ENCODE measurements around the gene CUX1. TPM values are rescaled to one million over a fixed set of nuclear protein-coding genes. Genes with fewer than 3 reads are reported as not detected.

The CUX1 gene
- total RNA-seq, 4 donors from 2014 or later, result 52.5 to 93.6 (median 63.7) TPM

DNA sequence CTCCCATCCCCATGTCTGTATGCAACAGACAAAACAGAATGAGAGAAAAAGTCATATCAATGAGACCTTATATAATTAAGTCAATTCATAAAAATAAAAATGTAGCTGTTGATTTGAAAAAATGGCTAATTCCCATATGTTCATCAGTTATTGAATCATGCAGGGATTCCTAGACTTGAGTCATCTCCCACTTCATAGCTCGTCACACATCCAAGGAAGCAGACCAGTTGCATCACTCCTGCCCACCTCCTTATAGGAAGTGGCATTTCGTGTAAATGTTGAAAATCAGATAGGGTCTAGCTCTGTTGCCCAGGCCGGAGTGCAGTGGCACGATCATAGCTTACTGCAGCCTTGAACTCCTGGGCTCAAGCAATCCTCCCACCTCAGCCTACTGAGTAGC lies 413.2 kb downstream of the CUX1 start:
- Histone ChIP-seq H3K27me3 (no peaks in the 10 kb centered on the region), H3K36me3 (peaks cover 32% of the 10 kb centered on the region), H3K27ac (no peak overlapping the region), H3K4me3 (no peak overlapping the region), H3K4me1 (no peaks in the 10 kb centered on the region), H3K9me3 (no peaks in the 10 kb centered on the region)
- TF ChIP-seq EP300 (IDR thresholded peaks at IDR 0.05) (no peak), POLR2A (IDR thresholded peaks at IDR 0.05) (no peak), POLR2AphosphoS5 (IDR thresholded peaks at IDR 0.05) (no peak)
- TF ChIP-seq, protein P1, sequence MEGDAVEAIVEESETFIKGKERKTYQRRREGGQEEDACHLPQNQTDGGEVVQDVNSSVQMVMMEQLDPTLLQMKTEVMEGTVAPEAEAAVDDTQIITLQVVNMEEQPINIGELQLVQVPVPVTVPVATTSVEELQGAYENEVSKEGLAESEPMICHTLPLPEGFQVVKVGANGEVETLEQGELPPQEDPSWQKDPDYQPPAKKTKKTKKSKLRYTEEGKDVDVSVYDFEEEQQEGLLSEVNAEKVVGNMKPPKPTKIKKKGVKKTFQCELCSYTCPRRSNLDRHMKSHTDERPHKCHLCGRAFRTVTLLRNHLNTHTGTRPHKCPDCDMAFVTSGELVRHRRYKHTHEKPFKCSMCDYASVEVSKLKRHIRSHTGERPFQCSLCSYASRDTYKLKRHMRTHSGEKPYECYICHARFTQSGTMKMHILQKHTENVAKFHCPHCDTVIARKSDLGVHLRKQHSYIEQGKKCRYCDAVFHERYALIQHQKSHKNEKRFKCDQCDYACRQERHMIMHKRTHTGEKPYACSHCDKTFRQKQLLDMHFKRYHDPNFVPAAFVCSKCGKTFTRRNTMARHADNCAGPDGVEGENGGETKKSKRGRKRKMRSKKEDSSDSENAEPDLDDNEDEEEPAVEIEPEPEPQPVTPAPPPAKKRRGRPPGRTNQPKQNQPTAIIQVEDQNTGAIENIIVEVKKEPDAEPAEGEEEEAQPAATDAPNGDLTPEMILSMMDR (IDR thresholded peaks at IDR 0.05), result no peak
- WGBS, result 90% methylated on average over 4 of the region's 4 CpGs
- no peak for DNase-seq (ENCODE audit: low spot score in 2 of 2)

DNA sequence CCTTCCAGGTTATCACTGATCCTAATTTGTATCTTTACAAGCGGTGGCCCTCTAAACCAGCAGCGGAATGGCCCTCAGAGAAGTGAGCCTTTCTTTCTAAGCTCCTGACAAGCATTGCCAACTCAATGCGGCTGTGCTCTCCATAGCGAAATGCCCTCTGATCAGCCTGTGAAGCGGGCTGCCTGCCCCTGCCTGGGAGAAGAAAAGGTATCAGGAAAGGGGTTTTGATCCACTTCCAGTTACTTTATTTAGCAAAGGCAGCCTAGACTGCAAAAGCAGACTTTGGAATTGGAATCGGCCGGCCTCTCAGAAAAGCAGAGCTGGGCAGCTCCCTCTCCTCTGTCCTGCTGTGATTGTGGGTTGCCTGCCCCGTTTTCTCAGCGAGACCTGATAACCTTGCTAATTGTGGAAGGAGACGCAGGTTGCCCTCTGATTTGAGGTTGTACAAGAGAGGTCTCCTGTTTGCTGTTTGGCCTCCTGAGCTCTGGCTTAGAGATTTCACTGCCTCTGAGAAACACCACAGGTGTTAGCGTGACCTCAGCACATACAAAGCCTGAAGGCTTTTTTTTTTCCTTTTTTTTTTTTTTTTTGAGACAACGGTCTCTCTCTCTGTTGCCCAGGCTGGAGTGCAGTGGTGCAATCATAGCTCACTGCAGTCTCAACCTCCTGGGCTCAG lies 415.3 kb downstream of the CUX1 start:
- Histone ChIP-seq H3K4me3 (no peak overlapping the region), H3K4me1 (no peaks in the 10 kb centered on the region), H3K27me3 (no peaks in the 10 kb centered on the region), H3K36me3 (peaks cover 27% of the 10 kb centered on the region), H3K27ac (no peak overlapping the region), H3K9me3 (no peaks in the 10 kb centered on the region)
- 91% methylated on average over 12 of the region's 12 CpGs for WGBS
- TF ChIP-seq POLR2AphosphoS5 (IDR thresholded peaks at IDR 0.05), result no peak
- TF ChIP-seq EP300 (IDR thresholded peaks at IDR 0.05), result no peak
- TF ChIP-seq POLR2A (IDR thresholded peaks at IDR 0.05), result no peak
- TF ChIP-seq, protein P1 (IDR thresholded peaks at IDR 0.05), result no peak
- no peak for DNase-seq (ENCODE audit: low spot score in 2 of 2)

DNA sequence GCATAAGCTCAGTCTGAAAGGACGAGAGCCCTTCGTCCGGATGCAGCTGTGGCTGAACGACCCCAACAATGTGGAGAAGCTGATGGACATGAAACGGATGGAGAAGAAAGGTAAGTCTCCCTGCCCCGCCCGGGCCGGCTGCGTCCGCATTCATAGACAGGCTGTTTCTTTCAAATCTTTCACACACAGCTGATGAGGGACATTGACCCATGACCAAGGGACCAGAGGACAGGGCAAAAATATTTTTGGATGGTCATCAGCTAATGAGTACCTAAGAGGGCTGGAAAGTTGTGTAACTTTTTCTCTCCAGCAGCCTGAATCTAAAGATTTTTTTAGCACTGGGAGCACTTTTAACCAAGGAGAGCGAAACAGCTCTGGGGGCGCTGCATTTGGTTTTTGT lies 416.7 kb downstream of the CUX1 start:
- Histone ChIP-seq H3K27ac (no peak overlapping the region), H3K36me3 (peaks cover 19% of the 10 kb centered on the region), H3K9me3 (no peaks in the 10 kb centered on the region), H3K4me3 (no peak overlapping the region), H3K4me1 (no peaks in the 10 kb centered on the region), H3K27me3 (no peaks in the 10 kb centered on the region)
- DNase-seq (ENCODE audit: low spot score in 2 of 2), result no peak
- TF ChIP-seq POLR2A (IDR thresholded peaks at IDR 0.05) (no peak), POLR2AphosphoS5 (IDR thresholded peaks at IDR 0.05) (no peak), EP300 (IDR thresholded peaks at IDR 0.05) (no peak)
- TF ChIP-seq, protein P1 (IDR thresholded peaks at IDR 0.05), result no peak
- WGBS, result 92% methylated on average over 12 of the region's 12 CpGs

DNA sequence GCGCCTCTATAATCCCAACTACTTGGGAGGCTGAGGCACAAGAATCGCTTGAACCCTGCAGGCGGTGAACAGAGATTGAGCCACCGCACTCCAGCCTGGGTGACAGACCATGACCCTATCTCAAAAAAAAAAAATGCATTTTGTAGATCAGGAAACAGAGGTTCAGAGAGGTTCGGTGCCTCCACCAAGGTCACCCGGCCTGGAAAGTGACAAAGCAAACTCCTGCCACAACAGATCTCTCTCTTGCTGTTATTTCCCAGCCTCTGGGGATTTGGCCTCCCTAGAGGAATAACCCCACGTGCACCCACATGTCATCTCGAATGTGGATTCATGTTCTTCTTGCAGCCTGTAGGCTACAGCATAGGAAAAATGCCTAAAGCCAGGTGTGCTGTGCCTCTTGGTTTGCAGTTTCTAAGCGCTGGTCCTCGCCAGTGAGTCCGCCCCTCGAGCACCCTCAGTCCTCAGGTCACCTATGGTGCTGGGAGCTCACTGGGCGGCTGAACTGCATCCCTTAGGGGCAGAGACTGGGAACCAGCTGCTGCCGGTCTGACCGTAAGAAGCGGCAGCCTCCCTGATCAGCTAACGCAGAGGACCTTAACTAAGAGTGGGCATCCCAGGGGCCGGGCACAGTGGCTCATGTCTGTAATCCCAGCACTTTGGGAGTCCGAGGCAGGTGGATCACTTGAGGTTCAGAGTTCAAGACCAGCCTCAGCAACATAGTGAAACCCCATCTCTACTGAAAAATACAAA lies 417.6 kb downstream of the CUX1 start:
- no peak for DNase-seq (ENCODE audit: low spot score in 2 of 2)
- Histone ChIP-seq H3K4me3 (no peak overlapping the region), H3K27ac (no peak overlapping the region), H3K36me3 (peaks cover 25% of the 10 kb centered on the region), H3K4me1 (no peaks in the 10 kb centered on the region), H3K9me3 (no peaks in the 10 kb centered on the region), H3K27me3 (no peaks in the 10 kb centered on the region)
- 90% methylated on average over 19 of the region's 19 CpGs for WGBS
- no peak for TF ChIP-seq POLR2A (IDR thresholded peaks at IDR 0.05)
- no peak for TF ChIP-seq EP300 (IDR thresholded peaks at IDR 0.05)
- TF ChIP-seq, protein P1 (IDR thresholded peaks at IDR 0.05), result no peak
- no peak for TF ChIP-seq POLR2AphosphoS5 (IDR thresholded peaks at IDR 0.05)

DNA sequence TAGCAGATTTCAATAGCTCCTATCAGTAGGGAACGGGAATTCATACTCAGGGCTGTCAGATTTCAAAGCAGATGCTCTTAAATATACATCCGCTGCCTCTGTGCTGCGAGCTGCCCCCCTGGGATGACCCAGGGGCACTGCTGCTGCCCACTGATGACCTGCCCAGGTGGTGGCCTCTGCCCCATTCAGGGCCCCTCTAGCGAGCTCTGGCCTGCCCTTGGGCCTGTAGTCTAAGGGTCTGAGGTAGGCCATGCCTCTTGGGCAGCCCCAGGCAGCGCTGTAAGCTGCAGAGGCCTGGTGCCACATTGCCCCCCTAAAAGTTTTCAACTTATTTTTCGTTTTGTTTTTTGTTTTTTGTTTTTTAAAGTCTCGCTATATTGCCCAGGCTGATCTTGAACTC lies 418.7 kb downstream of the CUX1 start:
- H3K4me1 ChIP-seq, result no peaks in the 10 kb centered on the region
- 89% methylated on average over 5 of the region's 7 CpGs for WGBS
- H3K9me3 ChIP-seq, result no peaks in the 10 kb centered on the region
- DNase-seq (ENCODE audit: low spot score in 2 of 2), result no peak
- H3K27me3 ChIP-seq, result no peaks in the 10 kb centered on the region
- TF ChIP-seq, protein P1 (IDR thresholded peaks at IDR 0.05), result no peak
- TF ChIP-seq EP300 (IDR thresholded peaks at IDR 0.05) (no peak), POLR2AphosphoS5 (IDR thresholded peaks at IDR 0.05) (no peak), POLR2A (IDR thresholded peaks at IDR 0.05) (no peak)
- H3K36me3 ChIP-seq, result peaks cover 29% of the 10 kb centered on the region
- no peak overlapping the region for H3K4me3 ChIP-seq
- no peak overlapping the region for H3K27ac ChIP-seq

Data from suprapubic skin (tissue), 4 donors.